Activated naive CD8-positive, alpha-beta T cell (primary cell): ENCODE measurements around the gene UMODL1.
"Not testable (repeated sequence)": the region's sequence is repeated elsewhere in the genome, so short reads cannot be mapped to it uniquely, and the experiment has no call there.

Experiments used
- H3K27ac Mint-ChIP-seq: one replicate; pipeline ENCODE4 v1.8.0; 2021; ENCODE audit warnings: mixed read lengths
- H3K27me3 Mint-ChIP-seq: one replicate; pipeline ENCODE4 v1.8.0; 2021; ENCODE audit warnings: mixed read lengths
- H3K36me3 Mint-ChIP-seq: one replicate; pipeline ENCODE4 v1.8.0; 2021; ENCODE audit warnings: mixed read lengths
- H3K4me1 Mint-ChIP-seq: one replicate; pipeline ENCODE4 v1.8.0; 2021; ENCODE audit warnings: low read depth, mixed read lengths
- H3K4me3 Mint-ChIP-seq: one replicate; pipeline ENCODE4 v1.8.0; 2021; ENCODE audit warnings: mild to moderate bottlenecking, mixed read lengths
- H3K9me3 Mint-ChIP-seq: one replicate; pipeline ENCODE4 v1.8.0; 2021; ENCODE audit warnings: low read depth, mixed read lengths

Gene UMODL1

DNA sequence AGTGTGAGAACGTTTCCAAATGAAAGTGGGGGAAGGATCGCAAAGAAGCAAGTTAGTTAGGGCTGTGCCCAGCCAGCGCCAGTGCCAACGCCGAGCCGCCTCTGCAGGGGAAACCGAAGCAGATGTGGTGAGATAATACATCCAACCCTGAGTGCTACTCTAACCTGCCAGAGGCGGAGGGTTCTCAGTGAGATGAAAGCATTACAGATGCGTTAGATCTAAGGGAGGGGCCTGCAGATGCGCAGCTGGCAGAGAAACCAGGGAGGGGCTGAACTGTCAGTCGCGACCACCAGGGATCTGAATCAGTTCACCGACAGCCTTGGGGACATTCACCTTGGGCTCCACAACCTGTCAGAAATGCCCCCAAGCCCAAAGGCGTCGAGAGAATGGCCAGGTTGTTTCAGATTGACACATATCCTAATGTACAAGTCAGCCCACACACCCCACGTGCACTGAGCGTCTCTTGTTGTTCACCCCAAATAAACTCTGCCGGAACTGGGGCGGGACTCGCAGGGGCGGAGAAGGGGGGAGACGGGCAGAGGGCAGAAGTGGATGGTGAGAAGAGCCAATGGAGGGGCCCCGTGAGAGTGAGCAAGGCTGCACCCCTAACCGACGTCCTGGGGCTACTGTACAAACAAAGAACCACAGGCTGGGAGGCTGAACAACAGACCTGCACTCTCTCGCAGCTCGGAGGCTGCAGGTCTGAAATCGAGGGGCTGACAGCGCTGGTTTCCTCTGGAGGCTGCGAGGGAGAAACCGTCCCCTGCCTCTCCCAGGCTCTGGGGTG, 8.7 kb upstream of the UMODL1 start:
- Mint-ChIP-seq H3K36me3 (no peaks in the 10 kb centered on the region), H3K4me1 (peaks cover 55% of the 10 kb centered on the region), H3K27ac (peak overlapping the region; percentile 76), H3K4me3 (peak overlapping the region; percentile 85), H3K27me3 (no peaks in the 10 kb centered on the region), H3K9me3 (no peaks in the 10 kb centered on the region)

DNA sequence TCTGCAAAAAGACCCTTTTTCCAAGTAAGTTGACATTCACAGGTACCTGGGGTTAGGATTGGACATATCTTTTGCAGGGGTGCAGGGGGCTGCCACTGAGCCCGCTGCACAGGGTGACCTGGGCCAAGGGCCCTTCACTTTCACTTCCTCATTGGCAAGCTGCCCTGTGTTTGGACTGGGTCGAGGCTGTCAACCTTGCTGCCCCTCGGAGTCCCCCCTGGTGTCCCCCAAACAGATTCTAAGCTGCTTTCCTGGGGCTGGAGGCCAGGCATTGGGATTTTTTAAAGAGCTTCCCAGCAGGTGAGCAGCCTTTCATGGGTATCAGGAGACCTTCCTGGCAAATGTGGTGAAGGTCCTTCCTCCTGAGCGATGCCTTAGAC, 7.9 kb upstream of the UMODL1 start:
- H3K27ac Mint-ChIP-seq: peak overlapping the region; percentile 81
- peak overlapping the region; percentile 85 for H3K4me3 Mint-ChIP-seq
- H3K36me3 Mint-ChIP-seq: no peaks in the 10 kb centered on the region
- H3K27me3 Mint-ChIP-seq: no peaks in the 10 kb centered on the region
- no peaks in the 10 kb centered on the region for H3K9me3 Mint-ChIP-seq
- H3K4me1 Mint-ChIP-seq: peaks cover 56% of the 10 kb centered on the region

DNA sequence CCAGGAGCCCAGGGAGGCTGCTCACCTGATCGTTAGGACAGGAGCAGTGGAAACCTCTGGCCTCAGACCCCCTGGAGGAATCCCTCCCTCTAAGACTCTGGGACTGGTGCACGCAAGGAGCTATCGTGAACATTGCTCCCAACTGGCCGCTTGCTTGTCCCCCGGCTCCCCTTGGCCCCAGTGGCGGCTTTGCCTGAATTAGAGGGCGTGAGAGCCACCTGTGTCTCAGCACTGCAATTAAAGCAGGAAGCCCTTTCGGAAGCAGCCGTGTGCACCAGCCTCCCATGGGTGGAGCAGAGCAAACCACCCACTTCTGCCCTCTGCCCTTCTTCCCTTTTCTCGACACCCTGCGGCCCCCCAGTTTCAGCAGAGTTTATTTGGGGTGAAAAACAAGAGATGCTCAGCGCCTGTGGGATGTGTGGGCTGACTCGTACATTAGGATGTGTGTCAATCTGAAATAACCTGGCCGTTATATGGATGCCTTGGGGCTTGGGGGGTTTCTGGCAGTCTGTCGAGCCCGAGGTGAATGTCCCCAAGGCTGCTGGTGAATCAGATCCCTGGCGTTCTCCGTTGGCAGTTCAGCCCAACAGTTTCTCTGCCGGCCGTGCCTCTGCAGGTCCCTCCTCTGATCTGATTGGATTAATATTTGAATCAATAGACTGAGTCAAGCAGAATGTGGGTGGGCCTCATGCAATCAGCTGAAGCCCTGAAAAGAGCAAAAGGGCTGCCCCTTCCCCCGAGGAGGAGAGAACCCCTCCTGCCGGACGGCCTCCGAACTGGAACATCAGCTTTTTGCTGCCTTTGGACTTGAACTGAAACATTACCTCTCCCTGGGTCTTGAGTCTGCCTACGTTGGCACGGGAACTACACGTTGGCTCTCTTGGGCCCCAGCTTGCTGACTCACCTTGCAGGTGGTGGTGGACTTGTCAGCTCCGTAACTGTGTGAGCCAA, 7.3 kb upstream of the UMODL1 start:
- no peaks in the 10 kb centered on the region for H3K9me3 Mint-ChIP-seq
- H3K36me3 Mint-ChIP-seq: no peaks in the 10 kb centered on the region
- H3K4me3 Mint-ChIP-seq: peak overlapping the region; percentile 85
- peak overlapping the region; percentile 93 for H3K27ac Mint-ChIP-seq
- no peaks in the 10 kb centered on the region for H3K27me3 Mint-ChIP-seq
- H3K4me1 Mint-ChIP-seq: peaks cover 56% of the 10 kb centered on the region

DNA sequence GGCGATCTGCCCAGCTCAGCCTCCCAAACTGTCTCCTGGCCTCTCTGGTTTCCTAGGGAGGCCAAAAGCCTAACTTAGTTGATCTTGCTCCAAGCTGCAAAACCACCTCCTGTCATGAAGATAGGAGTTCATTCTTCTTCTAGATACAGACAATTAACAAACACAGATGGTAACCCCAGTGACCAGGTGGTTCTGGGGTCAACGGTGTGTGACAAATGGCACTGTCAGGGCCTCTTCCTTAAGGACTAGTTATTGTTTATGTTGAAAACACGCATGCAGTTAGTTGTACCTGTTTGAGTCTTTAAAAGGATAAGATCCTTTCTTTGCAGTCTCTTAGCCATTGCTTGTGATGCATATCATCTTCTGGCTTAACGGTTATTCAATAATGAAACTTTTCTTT, 4.6 kb upstream of the UMODL1 start:
- H3K27me3 Mint-ChIP-seq: no peaks in the 10 kb centered on the region
- H3K36me3 Mint-ChIP-seq: no peaks in the 10 kb centered on the region
- peaks cover 48% of the 10 kb centered on the region for H3K4me1 Mint-ChIP-seq
- H3K27ac Mint-ChIP-seq: peak overlapping the region; percentile 54
- no peaks in the 10 kb centered on the region for H3K9me3 Mint-ChIP-seq
- no peak overlapping the region for H3K4me3 Mint-ChIP-seq

DNA sequence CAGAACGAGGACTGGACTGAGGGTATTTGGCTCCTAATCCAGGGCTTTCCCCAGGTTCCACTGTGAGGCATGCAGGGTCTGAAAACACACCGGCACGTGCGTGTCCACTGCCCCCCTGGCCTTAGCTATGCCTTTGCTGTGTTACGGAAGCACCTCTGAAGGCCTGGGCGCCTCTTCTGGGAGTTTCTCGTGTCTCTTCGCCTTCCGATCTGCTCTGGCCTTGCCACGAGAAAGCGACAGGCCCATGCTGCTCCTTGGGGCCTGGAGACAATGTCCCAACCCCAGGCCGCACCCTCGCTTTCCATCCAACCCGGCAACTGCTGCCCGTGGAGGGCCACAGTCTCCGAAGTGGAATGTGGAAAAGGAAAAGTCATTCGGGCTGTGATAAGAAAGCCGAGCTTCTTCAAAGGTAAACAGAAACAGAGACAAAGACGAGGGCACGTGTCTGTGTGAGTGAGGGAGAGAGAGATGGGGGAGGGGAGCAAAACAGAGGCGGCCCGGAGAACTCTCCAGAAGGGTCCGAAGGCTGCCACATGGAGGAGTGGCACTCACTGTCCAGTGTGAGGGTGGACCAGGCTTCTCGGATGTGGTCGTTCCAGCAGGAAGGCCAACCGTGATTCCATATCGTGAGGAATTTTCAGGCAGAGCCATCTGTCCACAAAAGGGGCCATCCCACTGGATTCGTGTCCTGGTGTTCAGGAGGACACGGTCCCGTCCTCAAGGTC, 3.4 kb upstream of the UMODL1 start:
- Mint-ChIP-seq H3K27ac (no peak overlapping the region), H3K36me3 (no peaks in the 10 kb centered on the region), H3K4me1 (peaks cover 36% of the 10 kb centered on the region), H3K27me3 (no peaks in the 10 kb centered on the region), H3K9me3 (no peaks in the 10 kb centered on the region), H3K4me3 (no peak overlapping the region)

DNA sequence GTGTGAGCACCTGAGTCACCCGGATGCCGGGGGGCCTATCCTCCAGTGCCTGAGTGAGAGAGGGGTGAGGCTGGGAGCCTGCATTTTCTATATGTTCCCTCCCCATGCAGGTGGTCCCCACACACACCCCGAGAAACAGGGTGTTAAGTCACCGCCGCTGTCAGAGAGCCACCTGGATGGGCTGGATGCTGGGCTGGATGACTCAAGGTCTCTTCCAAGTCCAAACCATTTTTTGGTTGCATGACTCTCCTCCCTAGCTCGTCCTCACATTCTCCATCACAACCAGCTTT, 2.9 kb upstream of the UMODL1 start:
- Mint-ChIP-seq H3K27me3 (no peaks in the 10 kb centered on the region), H3K4me1 (peaks cover 33% of the 10 kb centered on the region), H3K9me3 (no peaks in the 10 kb centered on the region), H3K36me3 (no peaks in the 10 kb centered on the region), H3K27ac (no peak overlapping the region), H3K4me3 (no peak overlapping the region)

DNA sequence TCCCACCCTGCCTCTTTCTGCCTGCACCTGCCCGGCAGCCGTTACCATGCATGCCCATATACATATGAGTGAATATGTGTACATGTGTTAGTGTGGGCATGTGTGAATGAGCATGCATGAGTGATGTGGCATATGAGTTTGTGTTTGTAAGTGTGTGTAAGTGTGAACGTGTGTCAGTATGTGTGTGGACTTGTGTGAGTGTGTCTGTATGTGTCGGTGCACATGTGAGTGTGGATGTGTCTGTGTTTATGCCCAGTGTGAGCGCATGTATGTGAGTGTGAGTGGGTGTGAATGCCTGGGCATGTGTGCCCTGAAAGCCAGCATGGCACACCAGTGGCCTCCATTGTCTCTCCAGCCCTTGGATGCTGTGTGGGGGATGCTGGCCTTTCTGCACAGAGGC, 2.5 kb upstream of the UMODL1 start:
- Mint-ChIP-seq H3K4me3 (no peak overlapping the region), H3K27ac (no peak overlapping the region), H3K27me3 (no peaks in the 10 kb centered on the region), H3K36me3 (no peaks in the 10 kb centered on the region), H3K9me3 (no peaks in the 10 kb centered on the region), H3K4me1 (peaks cover 34% of the 10 kb centered on the region)

DNA sequence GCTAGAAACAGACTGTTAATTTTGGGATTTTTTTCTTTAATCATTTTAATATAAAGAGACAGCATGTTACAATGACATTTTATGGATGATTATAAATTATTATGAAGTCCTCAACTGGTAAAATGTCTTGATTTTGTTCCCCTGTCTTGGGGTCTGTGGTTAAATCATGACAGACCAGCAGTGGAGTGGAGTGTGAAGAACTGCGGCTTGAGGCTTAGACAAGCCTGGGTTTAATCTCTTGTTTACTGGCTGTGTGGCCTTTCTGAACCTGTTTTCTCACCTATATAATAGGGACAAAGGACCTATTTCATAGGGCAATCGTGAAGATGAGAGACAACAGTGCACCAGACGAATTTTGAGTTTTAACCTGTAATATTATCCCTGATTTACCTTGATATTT, 1.8 kb upstream of the UMODL1 start:
- H3K27me3 Mint-ChIP-seq: no peaks in the 10 kb centered on the region
- no peaks in the 10 kb centered on the region for H3K36me3 Mint-ChIP-seq
- no peak overlapping the region for H3K4me3 Mint-ChIP-seq
- no peaks in the 10 kb centered on the region for H3K9me3 Mint-ChIP-seq
- peaks cover 30% of the 10 kb centered on the region for H3K4me1 Mint-ChIP-seq
- no peak overlapping the region for H3K27ac Mint-ChIP-seq

DNA sequence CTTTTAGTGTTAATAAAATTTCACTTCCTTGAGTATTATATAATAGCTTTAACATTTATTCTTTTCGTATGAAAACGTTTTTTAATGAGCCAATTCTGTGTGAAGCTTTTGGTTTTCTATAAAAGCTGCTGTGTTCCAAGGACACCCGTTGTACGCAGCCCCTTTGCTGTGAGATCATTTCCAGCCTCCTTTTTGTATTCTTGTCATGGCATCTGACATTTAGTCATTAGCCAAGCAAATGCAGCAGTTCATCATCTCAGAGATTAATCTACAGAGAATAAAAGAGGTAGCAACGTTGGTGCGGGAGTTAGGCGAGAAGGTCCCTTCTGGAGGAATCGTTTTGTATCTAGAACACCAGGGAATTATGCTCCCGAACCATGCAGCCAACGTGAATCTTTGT, 1.3 kb upstream of the UMODL1 start:
- Mint-ChIP-seq H3K4me3 (no peak overlapping the region), H3K4me1 (peaks cover 25% of the 10 kb centered on the region), H3K9me3 (no peaks in the 10 kb centered on the region), H3K36me3 (no peaks in the 10 kb centered on the region), H3K27ac (no peak overlapping the region), H3K27me3 (no peaks in the 10 kb centered on the region)

DNA sequence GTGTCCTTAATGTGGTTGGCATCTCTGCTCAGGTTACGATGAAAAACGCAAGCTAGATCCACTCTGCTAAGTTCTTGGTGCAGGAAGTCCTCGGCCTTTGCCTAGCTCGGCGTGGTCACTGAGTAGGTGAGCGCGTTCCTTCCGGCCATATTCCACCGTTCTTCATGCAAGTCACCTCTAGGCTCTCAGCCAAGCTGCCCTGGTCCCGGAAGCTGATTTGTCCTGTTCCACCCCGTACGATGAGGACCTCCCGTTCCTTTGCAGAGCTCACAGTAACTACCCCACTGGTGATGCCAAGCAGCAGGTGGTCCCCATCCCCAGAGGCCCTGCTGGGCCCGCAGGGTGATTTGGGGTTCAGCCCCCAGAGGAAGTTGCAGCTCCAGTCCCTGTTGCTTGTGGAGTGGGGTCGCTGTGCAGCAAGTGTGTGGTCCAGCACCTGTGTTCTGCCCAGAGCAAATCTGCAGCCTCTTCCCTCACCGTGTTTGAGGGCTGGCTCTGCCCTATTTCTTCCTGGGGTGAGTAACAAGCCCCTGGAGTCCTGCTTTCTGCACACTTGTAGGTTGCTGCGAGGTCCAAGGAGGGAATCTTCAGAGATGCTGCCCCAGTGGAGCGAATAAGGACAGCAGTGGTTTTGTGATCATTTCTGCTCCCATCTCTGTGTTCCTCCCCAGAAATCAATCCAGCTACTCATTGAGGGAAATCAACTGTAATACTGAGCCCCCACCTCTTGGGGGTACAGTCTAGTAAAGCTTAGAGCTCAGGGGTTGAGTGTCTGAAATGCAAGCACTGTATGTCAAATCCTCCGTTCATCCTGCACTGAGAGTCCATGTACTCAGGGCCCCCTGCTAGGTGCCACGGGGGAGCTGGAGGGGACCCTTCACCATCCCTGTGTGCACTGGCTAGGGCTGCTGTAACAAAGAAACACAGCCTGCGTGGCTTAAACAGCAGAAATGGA, 2.3 kb downstream of the UMODL1 start:
- Mint-ChIP-seq H3K36me3 (no peaks in the 10 kb centered on the region), H3K27ac (no peak overlapping the region), H3K9me3 (no peaks in the 10 kb centered on the region), H3K4me3 (no peak overlapping the region), H3K4me1 (peaks cover 10% of the 10 kb centered on the region), H3K27me3 (no peaks in the 10 kb centered on the region)

DNA sequence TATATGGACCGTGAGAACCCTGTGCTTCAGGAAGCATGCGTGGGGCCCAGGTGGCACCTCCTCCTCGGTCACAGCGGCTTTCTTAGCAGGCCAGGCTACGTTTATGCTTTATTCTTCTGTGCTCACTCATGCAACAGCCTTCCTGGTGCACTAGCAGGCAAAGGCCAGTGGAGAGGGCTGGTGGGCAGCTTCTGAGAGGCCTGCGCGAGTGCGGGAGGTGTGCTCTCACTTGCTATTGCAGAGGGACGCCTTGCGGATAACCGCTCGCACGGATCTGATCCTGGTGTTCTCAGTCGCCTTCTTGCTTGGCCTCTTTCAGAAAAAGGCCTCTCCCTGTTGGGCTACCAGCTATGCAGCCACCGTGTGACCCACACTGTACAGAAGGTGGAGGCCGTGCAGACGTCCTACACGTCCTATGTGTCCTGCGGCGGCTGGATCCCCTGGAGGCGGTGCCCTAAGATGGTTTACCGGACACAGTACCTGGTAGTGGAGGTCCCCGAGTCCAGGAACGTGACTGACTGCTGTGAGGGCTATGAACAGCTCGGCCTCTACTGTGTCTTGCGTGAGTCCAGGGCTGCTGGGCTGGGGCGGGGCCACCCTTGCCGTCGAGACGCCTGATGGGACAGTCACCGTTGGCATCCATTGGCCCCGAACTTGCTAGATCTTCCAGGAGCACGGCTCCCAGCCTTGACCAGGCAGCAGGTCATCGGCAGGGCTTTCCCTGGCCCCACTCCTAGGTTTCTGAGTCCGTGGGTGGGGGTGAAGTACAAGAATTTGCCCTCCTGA, 4.8 kb downstream of the UMODL1 start:
- Mint-ChIP-seq H3K36me3 (no peaks in the 10 kb centered on the region), H3K9me3 (no peaks in the 10 kb centered on the region), H3K27ac (no peak overlapping the region), H3K4me1 (peaks cover 10% of the 10 kb centered on the region), H3K4me3 (no peak overlapping the region), H3K27me3 (no peaks in the 10 kb centered on the region)

DNA sequence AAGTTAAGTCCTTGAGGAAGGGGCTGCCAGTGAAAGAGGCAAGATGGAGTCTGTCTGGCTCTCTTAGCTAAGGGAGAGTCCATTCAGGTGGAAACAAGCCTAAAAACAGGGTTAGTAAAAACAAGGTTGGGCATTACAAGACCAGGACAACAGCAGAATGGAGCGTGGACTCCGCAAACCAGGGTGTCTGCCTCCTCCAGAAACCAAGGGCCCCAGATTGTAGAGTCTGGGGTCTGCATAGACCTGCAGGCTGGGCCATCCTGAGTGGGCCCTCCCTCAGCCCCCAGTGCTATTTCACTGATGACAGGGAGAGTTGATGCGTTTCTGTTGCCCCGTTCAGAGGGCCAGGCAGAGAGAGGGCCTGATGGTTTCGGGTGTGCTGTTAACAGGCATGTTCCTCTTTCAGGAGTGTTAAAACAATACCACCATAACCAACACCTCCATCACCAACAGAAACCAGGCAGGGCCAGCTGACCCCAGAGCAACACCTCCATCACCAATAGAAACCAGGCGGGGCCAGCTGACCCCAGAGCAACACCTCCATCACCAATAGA, 6.6 kb downstream of the UMODL1 start:
- not testable (repeated sequence) for H3K27me3 Mint-ChIP-seq, H3K4me3 Mint-ChIP-seq, H3K36me3 Mint-ChIP-seq, H3K4me1 Mint-ChIP-seq, H3K27ac Mint-ChIP-seq, H3K9me3 Mint-ChIP-seq

DNA sequence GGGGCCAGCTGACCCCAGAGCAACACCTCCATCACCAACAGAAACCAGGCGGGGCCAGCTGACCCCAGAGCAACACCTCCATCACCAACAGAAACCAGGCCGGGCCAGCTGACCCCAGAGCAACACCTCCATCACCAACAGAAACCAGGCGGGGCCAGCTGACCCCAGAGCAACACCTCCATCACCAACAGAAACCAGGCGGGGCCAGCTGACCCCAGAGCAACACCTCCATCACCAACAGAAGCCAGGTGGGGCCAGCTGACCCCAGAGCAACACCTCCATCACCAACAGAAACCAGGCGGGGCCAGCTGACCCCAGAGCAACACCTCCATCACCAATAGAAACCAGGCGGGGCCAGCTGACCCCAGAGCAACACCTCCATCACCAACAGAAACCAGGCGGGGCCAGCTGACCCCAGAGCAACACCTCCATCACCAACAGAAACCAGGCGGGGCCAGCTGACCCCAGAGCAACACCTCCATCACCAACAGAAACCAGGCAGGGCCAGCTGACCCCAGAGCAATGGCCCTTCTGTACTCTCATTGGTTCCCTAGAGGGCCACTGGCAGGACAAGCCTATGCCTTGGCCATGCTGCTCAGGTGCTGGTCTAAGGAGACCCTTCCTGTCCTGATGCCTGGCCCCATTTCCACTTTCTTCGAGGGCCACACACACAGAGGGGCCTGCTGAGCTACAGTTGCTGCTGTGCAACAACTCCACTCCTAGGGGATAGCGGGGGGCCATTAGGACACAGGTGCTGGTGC, 7.3 kb downstream of the UMODL1 start:
- not testable (repeated sequence) for H3K27ac Mint-ChIP-seq, H3K4me3 Mint-ChIP-seq

More for the DNA sequence above, 7.3 kb downstream of the UMODL1 start:
- not testable (repeated sequence) for H3K36me3 Mint-ChIP-seq, H3K9me3 Mint-ChIP-seq, H3K4me1 Mint-ChIP-seq, H3K27me3 Mint-ChIP-seq
